ENCODE measurements around the gene USH1C.

The USH1C gene

DNA sequence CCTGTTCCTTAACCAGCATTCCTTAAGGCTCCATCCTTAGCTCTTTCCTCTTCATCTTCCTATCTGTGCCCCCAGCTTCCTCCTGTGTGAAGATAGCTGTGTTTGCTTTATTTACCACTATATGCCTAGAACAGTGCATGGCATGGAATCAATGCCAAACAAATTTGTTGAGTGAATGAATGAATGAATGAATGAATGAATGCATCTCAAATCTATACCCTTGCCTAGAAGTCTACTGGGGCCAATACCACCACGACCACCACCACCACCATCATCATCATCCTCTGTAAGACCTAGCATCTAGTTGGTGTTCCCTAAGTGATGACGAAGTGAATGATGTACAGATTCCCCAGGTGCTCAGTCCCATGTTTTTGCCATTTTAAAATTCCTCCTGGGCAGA is 2.0 kb upstream of the USH1C start:
- Histone ChIP-seq H3K4me3 (ENCODE audit: low read depth, low read length) (no peak overlapping the region), H3K27me3 (ENCODE audit: control insufficient read depth, insufficient read depth, low read length) (peaks cover 21% of the 10 kb centered on the region), H3K27ac (ENCODE audit: low read depth, low read length) (no peak overlapping the region), H3K9ac (ENCODE audit: low read depth, low read length) (no peak overlapping the region), H3K9me3 (ENCODE audit: control insufficient read depth, insufficient read depth, low read length) (no peaks in the 10 kb centered on the region), H3K36me3 (ENCODE audit: control insufficient read depth, insufficient read depth, low read length) (no peaks in the 10 kb centered on the region), H3K4me1 (ENCODE audit: control insufficient read depth, insufficient read depth, low read length) (peaks cover 10% of the 10 kb centered on the region)

DNA sequence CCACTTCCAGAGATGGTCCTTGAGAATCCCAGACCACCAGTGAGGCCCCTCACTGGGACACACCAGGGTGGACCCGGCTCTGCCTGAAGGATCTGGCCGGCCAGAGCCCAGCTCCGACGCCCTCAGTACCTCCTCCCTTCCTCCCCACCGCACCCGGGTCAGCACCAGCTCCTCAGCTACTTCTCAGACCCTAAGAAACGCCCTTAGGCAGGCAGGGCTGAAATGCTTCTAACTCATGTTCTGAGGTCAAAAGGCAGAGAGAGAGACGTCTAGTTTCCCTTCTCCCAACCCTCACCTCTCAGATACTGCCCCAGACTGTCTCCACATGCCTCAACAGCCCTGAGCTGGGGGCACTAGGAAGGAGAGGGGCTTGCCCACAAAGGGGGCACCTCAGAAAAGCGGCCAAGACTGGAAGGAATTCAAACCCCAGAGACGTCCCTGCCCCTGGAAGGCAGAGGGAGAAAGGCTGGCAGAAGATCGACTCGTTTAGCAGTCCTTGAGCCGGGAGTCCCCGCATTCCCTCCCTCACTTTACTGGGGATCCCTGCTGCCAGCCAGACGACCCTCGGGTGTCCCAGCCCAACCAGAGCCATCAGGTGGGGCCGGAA is 539 bp downstream of the USH1C start:
- Histone ChIP-seq H3K27ac (ENCODE audit: low read depth, low read length) (no peak overlapping the region), H3K4me1 (ENCODE audit: control insufficient read depth, insufficient read depth, low read length) (peaks cover 10% of the 10 kb centered on the region), H3K9me3 (ENCODE audit: control insufficient read depth, insufficient read depth, low read length) (no peaks in the 10 kb centered on the region), H3K36me3 (ENCODE audit: control insufficient read depth, insufficient read depth, low read length) (no peaks in the 10 kb centered on the region), H3K27me3 (ENCODE audit: control insufficient read depth, insufficient read depth, low read length) (peaks cover 21% of the 10 kb centered on the region), H3K9ac (ENCODE audit: low read depth, low read length) (no peak overlapping the region), H3K4me3 (ENCODE audit: low read depth, low read length) (peak overlapping the region; percentile 71)

DNA sequence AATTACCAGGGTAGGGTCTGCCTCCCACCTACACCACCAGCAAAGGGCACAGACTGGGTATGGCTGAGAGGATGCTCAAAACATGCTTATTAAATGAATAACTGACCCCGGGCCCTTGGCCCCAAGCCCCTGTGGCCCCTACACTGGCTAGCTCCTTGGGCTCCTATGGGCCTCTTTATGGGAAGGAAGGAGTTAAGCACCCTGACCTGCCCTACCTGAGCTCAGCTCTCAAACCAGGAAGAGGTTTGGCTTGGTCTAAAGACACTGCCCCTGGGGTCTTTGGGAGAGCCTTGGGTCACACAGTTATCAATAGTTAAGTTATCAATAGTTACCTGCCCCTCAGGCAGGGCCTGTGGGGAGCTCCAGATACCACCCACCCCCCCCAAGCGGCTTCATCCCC is 1.2 kb downstream of the USH1C start:
- Histone ChIP-seq H3K9ac (ENCODE audit: low read depth, low read length) (no peak overlapping the region), H3K36me3 (ENCODE audit: control insufficient read depth, insufficient read depth, low read length) (no peaks in the 10 kb centered on the region), H3K27ac (ENCODE audit: low read depth, low read length) (no peak overlapping the region), H3K9me3 (ENCODE audit: control insufficient read depth, insufficient read depth, low read length) (no peaks in the 10 kb centered on the region), H3K27me3 (ENCODE audit: control insufficient read depth, insufficient read depth, low read length) (peaks cover 21% of the 10 kb centered on the region), H3K4me3 (ENCODE audit: low read depth, low read length) (no peak overlapping the region), H3K4me1 (ENCODE audit: control insufficient read depth, insufficient read depth, low read length) (peaks cover 10% of the 10 kb centered on the region)

DNA sequence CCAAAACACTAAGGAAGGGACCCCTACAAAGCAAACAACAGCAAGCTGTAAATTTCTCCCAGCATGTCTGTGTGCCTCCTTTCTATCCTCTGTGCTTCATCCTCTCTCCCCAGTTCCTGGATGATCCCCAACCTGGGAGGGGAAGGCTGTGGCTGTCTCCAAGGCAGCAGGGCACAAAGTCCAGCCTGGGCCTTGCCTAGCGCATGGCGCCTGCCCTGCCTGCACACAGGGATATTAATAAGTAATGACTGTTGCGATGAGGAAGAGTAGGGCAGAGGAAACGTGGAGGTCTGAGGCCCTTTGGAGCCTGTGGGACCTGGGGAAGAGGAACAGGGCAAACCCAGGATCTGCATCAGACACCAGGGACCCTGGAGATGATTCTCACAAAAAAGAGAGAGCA is 2.0 kb downstream of the USH1C start:
- Histone ChIP-seq H3K27me3 (ENCODE audit: control insufficient read depth, insufficient read depth, low read length) (peaks cover 13% of the 10 kb centered on the region), H3K9me3 (ENCODE audit: control insufficient read depth, insufficient read depth, low read length) (no peaks in the 10 kb centered on the region), H3K4me3 (ENCODE audit: low read depth, low read length) (no peak overlapping the region), H3K9ac (ENCODE audit: low read depth, low read length) (no peak overlapping the region), H3K36me3 (ENCODE audit: control insufficient read depth, insufficient read depth, low read length) (no peaks in the 10 kb centered on the region), H3K27ac (ENCODE audit: low read depth, low read length) (no peak overlapping the region), H3K4me1 (ENCODE audit: control insufficient read depth, insufficient read depth, low read length) (peaks cover 5% of the 10 kb centered on the region)

DNA sequence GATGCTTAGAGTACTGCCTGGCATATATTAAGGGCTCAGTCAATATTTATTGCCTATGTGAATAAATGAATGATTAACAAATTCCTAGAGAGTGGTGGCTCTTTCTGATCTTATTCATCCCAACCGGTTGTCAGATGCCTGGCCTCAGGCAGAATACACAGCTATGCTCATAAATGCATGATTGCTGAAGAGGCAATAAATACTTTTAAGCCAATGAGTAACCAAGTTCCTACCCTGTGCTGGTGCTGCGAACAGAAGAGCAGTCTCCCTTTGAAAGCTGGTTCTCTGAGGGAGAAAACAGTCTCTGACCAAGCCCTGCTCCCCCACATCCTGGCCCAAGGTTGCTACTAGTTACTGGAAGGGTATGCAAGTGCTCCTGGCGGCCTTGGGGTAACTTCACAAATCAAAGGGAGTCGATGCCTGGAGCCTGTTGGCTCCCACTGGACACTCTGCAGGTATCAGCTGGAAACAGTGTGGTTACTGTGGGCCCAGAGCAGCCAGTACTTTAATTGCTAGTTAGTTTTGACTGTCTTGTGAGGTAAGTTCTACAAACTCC is 2.8 kb downstream of the USH1C start:
- peaks cover 11% of the 10 kb centered on the region for H3K27me3 ChIP-seq (ENCODE audit: control insufficient read depth, insufficient read depth, low read length)
- H3K4me3 ChIP-seq (ENCODE audit: low read depth, low read length) = no peak overlapping the region
- no peak overlapping the region for H3K9ac ChIP-seq (ENCODE audit: low read depth, low read length)
- H3K9me3 ChIP-seq (ENCODE audit: control insufficient read depth, insufficient read depth, low read length) = no peaks in the 10 kb centered on the region
- H3K36me3 ChIP-seq (ENCODE audit: control insufficient read depth, insufficient read depth, low read length) = no peaks in the 10 kb centered on the region
- no peak overlapping the region for H3K27ac ChIP-seq (ENCODE audit: low read depth, low read length)
- H3K4me1 ChIP-seq (ENCODE audit: control insufficient read depth, insufficient read depth, low read length) = no peaks in the 10 kb centered on the region

DNA sequence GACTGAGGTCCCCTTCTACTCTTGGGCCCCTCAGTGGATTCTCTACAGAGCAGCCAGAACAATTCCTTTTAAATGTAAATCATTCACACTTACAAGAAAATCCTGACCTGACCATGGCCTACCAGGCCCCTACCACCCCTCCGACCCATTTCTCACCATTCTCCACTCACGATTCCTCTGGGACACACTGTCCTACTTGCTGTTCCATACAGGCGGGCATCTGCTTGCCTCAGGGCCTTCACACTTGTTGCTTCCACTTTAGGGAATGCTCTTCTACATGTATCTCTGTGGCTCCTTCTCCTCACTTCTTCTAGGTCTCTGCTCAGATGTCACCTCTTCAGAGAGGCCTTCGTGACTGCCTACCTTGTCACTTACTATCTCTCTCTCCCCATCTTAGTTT is 3.4 kb downstream of the USH1C start:
- Histone ChIP-seq H3K9ac (ENCODE audit: low read depth, low read length) (no peak overlapping the region), H3K4me1 (ENCODE audit: control insufficient read depth, insufficient read depth, low read length) (no peaks in the 10 kb centered on the region), H3K36me3 (ENCODE audit: control insufficient read depth, insufficient read depth, low read length) (no peaks in the 10 kb centered on the region), H3K27ac (ENCODE audit: low read depth, low read length) (no peak overlapping the region), H3K4me3 (ENCODE audit: low read depth, low read length) (no peak overlapping the region), H3K9me3 (ENCODE audit: control insufficient read depth, insufficient read depth, low read length) (no peaks in the 10 kb centered on the region), H3K27me3 (ENCODE audit: control insufficient read depth, insufficient read depth, low read length) (peaks cover 11% of the 10 kb centered on the region)

DNA sequence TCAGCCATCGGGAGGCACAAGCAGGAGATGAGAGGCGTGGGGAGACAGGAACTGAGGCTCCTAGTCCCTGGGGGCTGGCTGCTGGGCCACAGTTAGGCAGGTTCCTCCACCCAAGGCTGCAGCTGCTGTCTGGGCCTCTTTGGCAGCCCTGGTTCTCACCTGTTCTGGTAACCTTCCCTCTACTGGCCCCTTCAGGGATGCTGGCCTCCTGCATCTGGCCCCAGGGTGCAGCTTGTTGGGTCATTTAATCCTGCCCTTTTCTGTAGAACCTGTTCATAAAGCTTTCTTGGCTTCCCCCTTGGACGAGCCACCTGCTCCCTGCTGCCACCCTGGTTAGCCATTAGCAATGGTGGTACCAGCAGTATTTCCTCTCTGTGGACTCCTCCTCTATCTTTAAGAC is 5.5 kb downstream of the USH1C start:
- H3K36me3 ChIP-seq (ENCODE audit: control insufficient read depth, insufficient read depth, low read length) = no peaks in the 10 kb centered on the region
- no peak overlapping the region for H3K9ac ChIP-seq (ENCODE audit: low read depth, low read length)
- H3K27me3 ChIP-seq (ENCODE audit: control insufficient read depth, insufficient read depth, low read length) = peaks cover 7% of the 10 kb centered on the region
- H3K4me1 ChIP-seq (ENCODE audit: control insufficient read depth, insufficient read depth, low read length) = 0 out of 2 replicates have a peak, but pooled peaks cover 2% of the 10 kb centered on the region
- H3K27ac ChIP-seq (ENCODE audit: low read depth, low read length) = no peak overlapping the region
- H3K9me3 ChIP-seq (ENCODE audit: control insufficient read depth, insufficient read depth, low read length) = no peaks in the 10 kb centered on the region
- H3K4me3 ChIP-seq (ENCODE audit: low read depth, low read length) = no peak overlapping the region

DNA sequence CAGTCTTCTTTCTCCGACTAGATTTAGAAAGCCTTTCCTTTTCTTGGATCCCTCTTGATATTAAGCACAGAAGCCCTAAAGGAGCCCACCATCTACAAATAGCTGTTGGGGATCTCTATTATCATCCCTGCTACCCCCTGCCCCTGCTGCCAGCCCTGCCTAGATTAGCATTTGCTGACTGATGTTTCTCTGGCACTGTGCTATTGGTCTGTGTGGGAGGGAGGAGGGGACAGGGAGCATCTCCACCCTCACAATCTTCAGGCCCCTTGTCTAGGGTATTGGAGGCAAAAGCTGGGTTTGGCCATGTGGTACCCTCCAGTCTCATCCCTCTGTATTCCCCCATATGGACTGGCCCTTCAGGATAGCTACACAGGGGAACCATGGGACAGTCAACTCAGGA is 6.2 kb downstream of the USH1C start:
- no peak overlapping the region for H3K27ac ChIP-seq (ENCODE audit: low read depth, low read length)
- 0 out of 2 replicates have a peak, but pooled peaks cover 3% of the 10 kb centered on the region for H3K27me3 ChIP-seq (ENCODE audit: control insufficient read depth, insufficient read depth, low read length)
- H3K4me1 ChIP-seq (ENCODE audit: control insufficient read depth, insufficient read depth, low read length) = 0 out of 2 replicates have a peak, but pooled peaks cover 5% of the 10 kb centered on the region
- no peak overlapping the region for H3K9ac ChIP-seq (ENCODE audit: low read depth, low read length)
- no peaks in the 10 kb centered on the region for H3K36me3 ChIP-seq (ENCODE audit: control insufficient read depth, insufficient read depth, low read length)
- no peaks in the 10 kb centered on the region for H3K9me3 ChIP-seq (ENCODE audit: control insufficient read depth, insufficient read depth, low read length)
- H3K4me3 ChIP-seq (ENCODE audit: low read depth, low read length) = no peak overlapping the region

DNA sequence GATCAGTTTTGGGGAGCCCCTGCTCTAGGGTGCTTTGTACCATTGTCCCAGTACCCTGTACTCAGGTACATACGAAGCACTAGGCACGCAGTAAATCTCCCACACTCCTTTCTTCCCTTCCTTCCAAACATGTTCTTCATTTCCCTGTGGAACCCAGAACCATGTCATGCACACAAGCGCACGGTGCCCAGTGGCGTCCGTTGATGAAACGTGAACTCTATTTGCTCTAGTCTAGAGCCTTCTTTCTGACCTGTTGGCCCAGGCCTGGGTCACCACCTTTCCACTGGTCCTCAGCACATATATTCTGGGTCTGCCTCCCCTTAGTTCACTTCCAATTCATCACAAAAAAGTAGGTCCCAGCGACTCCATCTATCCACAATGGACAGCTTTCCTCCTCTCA is 7.0 kb downstream of the USH1C start:
- no peak overlapping the region for H3K27ac ChIP-seq (ENCODE audit: low read depth, low read length)
- H3K9me3 ChIP-seq (ENCODE audit: control insufficient read depth, insufficient read depth, low read length) = no peaks in the 10 kb centered on the region
- H3K9ac ChIP-seq (ENCODE audit: low read depth, low read length) = no peak overlapping the region
- 0 out of 2 replicates have a peak, but pooled peaks cover under 1% of the 10 kb centered on the region for H3K27me3 ChIP-seq (ENCODE audit: control insufficient read depth, insufficient read depth, low read length)
- H3K4me3 ChIP-seq (ENCODE audit: low read depth, low read length) = no peak overlapping the region
- 0 out of 2 replicates have a peak, but pooled peaks cover 5% of the 10 kb centered on the region for H3K4me1 ChIP-seq (ENCODE audit: control insufficient read depth, insufficient read depth, low read length)
- H3K36me3 ChIP-seq (ENCODE audit: control insufficient read depth, insufficient read depth, low read length) = no peaks in the 10 kb centered on the region

DNA sequence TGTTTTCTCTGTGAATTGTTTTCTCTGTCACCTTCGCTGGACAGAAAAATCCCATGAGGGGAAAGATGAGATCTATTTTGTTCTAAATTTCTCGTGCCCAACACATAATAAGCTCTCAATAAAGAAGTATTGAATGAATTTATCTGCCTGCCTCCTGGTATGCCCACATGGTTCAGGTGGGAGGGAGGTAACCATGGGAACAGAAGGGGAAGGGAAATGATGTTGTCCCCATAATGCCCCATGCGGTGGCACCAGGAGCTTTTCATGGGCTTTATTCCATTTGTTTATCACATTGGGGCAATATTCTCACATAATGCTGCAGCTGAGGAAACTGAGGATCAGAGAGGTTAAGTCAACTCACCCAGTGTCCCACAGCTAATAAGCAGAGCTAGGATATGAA is 8.7 kb downstream of the USH1C start:
- H3K9ac ChIP-seq (ENCODE audit: low read depth, low read length) = no peak overlapping the region
- no peaks in the 10 kb centered on the region for H3K36me3 ChIP-seq (ENCODE audit: control insufficient read depth, insufficient read depth, low read length)
- H3K4me1 ChIP-seq (ENCODE audit: control insufficient read depth, insufficient read depth, low read length) = peaks cover 8% of the 10 kb centered on the region; the same call in 1 of the 2 replicates
- H3K27me3 ChIP-seq (ENCODE audit: control insufficient read depth, insufficient read depth, low read length) = no peaks in the 10 kb centered on the region
- no peak overlapping the region for H3K4me3 ChIP-seq (ENCODE audit: low read depth, low read length)
- no peak overlapping the region for H3K27ac ChIP-seq (ENCODE audit: low read depth, low read length)
- no peaks in the 10 kb centered on the region for H3K9me3 ChIP-seq (ENCODE audit: control insufficient read depth, insufficient read depth, low read length)

DNA sequence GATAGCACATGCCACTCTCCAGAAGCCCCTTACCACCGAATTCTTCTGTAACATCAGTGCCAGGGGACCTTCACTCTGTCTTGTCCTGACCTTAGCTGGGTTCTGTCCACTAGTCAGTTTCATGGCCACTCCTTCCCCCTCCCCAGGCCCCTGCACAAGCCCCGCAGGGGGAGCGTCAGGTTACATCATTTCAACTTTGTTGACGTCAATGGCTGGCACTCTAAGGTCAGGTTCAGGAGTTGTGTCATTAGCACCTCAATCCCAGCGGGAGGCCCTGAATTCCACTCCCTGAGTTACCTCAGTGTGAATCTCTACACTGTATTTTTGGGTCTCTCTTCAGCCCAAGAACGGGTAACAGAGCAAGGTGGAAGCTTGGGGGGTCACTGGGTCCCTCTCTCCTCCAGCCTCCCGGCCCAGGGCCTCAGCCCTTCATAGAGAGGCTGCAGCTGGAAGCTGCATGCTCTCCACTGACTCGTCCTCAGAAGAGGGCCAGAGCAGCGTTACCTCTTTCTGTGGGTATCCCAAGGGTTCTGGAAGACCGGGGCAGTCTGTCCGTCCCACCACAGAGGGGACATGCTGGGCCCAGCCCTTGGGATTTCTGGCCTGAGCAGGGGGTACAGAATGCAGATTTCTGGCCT is 10.3 kb downstream of the USH1C start:
- Histone ChIP-seq H3K9me3 (ENCODE audit: control insufficient read depth, insufficient read depth, low read length) (no peaks in the 10 kb centered on the region), H3K36me3 (ENCODE audit: control insufficient read depth, insufficient read depth, low read length) (no peaks in the 10 kb centered on the region), H3K9ac (ENCODE audit: low read depth, low read length) (no peak overlapping the region), H3K4me3 (ENCODE audit: low read depth, low read length) (no peak overlapping the region), H3K4me1 (ENCODE audit: control insufficient read depth, insufficient read depth, low read length) (peaks cover 8% of the 10 kb centered on the region; the same call in 1 of the 2 replicates), H3K27ac (ENCODE audit: low read depth, low read length) (no peak overlapping the region), H3K27me3 (ENCODE audit: control insufficient read depth, insufficient read depth, low read length) (no peaks in the 10 kb centered on the region)
